ENCODE measurements around the gene DMKN. TPM values are rescaled to one million over a fixed set of nuclear protein-coding genes. Genes with fewer than 3 reads are reported as not detected.

Gene DMKN
- polyA plus RNA-seq, 2 of the 4 experiments (the other 2 are of a cell fraction): 21.5 to 40.6 TPM

GRCh38 chr19:35545001-35545854, 31.8 kb upstream of the DMKN start, which contains the start of gene TMEM147 (continued):
- peak; percentile 33; the same call in 1 of the 2 replicates for TF ChIP-seq REST (IDR thresholded peaks at IDR 0.05)
- no peak for TF ChIP-seq NFE2L2 (conservative IDR thresholded peaks at IDR 0.05; ENCODE audit: low read length)
- 0 out of 2 replicates have a peak, but pooled peaks have one; percentile 52 for TF ChIP-seq TFCP2L1 (CRISPR knock-in tag; IDR thresholded peaks at IDR 0.05)
- no peak for TF ChIP-seq FOSL2 (IDR thresholded peaks at IDR 0.05)
- peak; percentile 54; the same call in 1 of the 2 replicates for TF ChIP-seq FOSL2 (CRISPR knock-in tag; IDR thresholded peaks at IDR 0.05)
- TF ChIP-seq BHLHE40 (IDR thresholded peaks at IDR 0.05; ENCODE audit: low read depth, low read length): no peak
- TF ChIP-seq CBX2 (IDR thresholded peaks at IDR 0.05; ENCODE audit: borderline replicate concordance, low read depth): no peak
- no peak for TF ChIP-seq NPAS2 (CRISPR knock-in tag; IDR thresholded peaks at IDR 0.05; ENCODE audit: borderline replicate concordance)
- TF ChIP-seq CHD4 (IDR thresholded peaks at IDR 0.05; ENCODE audit: borderline replicate concordance): no peak
- TF ChIP-seq ESRRA (IDR thresholded peaks at IDR 0.05; ENCODE audit: borderline replicate concordance, low read length): peak; percentile 5; the same call in 1 of the 2 replicates
- TF ChIP-seq JUNB (IDR thresholded peaks at IDR 0.05): no peak
- TF ChIP-seq CEBPB (IDR thresholded peaks at IDR 0.05): 0 out of 4 replicates have a peak, but pooled peaks of 1 of the 2 experiments have one; percentile 11
- TF ChIP-seq FOSB (CRISPR knock-in tag; IDR thresholded peaks at IDR 0.05): no peak
- TF ChIP-seq ELK1 (IDR thresholded peaks at IDR 0.05; ENCODE audit: low read depth, low read length): 0 out of 2 replicates have a peak, but pooled peaks have one; percentile 17
- TF ChIP-seq KDM1A (IDR thresholded peaks at IDR 0.05; ENCODE audit: low read depth): no peak
- no peak for TF ChIP-seq RCOR1 (IDR thresholded peaks at IDR 0.05; ENCODE audit: low read depth, low read length)
- TF ChIP-seq KDM5A (IDR thresholded peaks at IDR 0.05): peak; percentile 60
- peak; percentile 91 to 97 for TF ChIP-seq JUN (IDR thresholded peaks at IDR 0.05)
- no peak for TF ChIP-seq TP53 (CRISPR knock-in tag; IDR thresholded peaks at IDR 0.05)
- peak; percentile 96 for TF ChIP-seq MAX (IDR thresholded peaks at IDR 0.05)
- TF ChIP-seq CBX8 (IDR thresholded peaks at IDR 0.05): no peak
- TF ChIP-seq SREBF2 (IDR thresholded peaks at IDR 0.05): no peak
- no peak for TF ChIP-seq CHD2 (IDR thresholded peaks at IDR 0.05; ENCODE audit: low read length, partially characterized antibody)
- no peak for TF ChIP-seq EP300 (IDR thresholded peaks at IDR 0.05)
- no peak for TF ChIP-seq POLR2AphosphoS2 (conservative IDR thresholded peaks at IDR 0.05; ENCODE audit: low read length)
- TF ChIP-seq ZC3H11A (IDR thresholded peaks at IDR 0.05): no peak
- no peak; the same call in 1 of the 2 replicates for TF ChIP-seq HMGXB4 (CRISPR knock-in tag; IDR thresholded peaks at IDR 0.05; ENCODE audit: borderline replicate concordance)
- TF ChIP-seq ZSCAN20 (CRISPR knock-in tag; IDR thresholded peaks at IDR 0.05): no peak
- TF ChIP-seq HOXB13 (CRISPR knock-in tag; IDR thresholded peaks at IDR 0.05; ENCODE audit: low read depth): 0 out of 2 replicates have a peak, but pooled peaks have one; percentile 21
- no peak for TF ChIP-seq FOXS1 (CRISPR knock-in tag; IDR thresholded peaks at IDR 0.05)
- peak; percentile 86 for TF ChIP-seq RFX5 (IDR thresholded peaks at IDR 0.05)
- TF ChIP-seq HEYL (CRISPR knock-in tag; IDR thresholded peaks at IDR 0.05): no peak
- no peak for TF ChIP-seq ATOH8 (CRISPR knock-in tag; IDR thresholded peaks at IDR 0.05; ENCODE audit: low read depth)
- peak; percentile 97 for TF ChIP-seq BCL3 (IDR thresholded peaks at IDR 0.05)
